ENCODE measurements around the gene NUP155. TPM values are rescaled to one million over a fixed set of nuclear protein-coding genes. Genes with fewer than 3 reads are reported as not detected.

The NUP155 gene
- total RNA-seq, 1 donor from 2014 or later: 66.3 TPM

DNA sequence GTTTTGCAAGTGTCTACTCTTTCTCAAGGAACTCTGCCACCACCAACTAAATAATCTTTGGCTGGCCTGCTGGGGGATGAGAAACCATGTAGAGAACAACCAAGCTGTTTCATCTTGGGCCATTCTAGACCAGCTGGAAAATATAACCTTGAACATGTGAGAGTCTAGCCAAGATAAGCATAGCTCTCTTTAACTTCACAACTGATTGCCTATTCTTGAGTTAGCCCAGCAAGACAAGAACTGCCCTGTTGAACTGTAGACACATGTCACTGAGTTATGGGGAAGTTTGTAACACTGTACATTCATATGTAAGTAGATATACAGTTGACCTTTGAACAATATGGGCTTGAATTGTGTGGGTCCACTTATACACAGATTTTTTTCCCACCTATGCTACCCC is 44.4 kb downstream of the NUP155 start:
- Mint-ChIP-seq H3K27ac (ENCODE audit: unreplicated experiment) (no peak overlapping the region), H3K4me3 (no peak overlapping the region), H3K27me3 (ENCODE audit: low read depth) (no peaks in the 10 kb centered on the region), H3K9me3 (no peaks in the 10 kb centered on the region), H3K36me3 (ENCODE audit: low read depth) (peaks cover 13% of the 10 kb centered on the region), H3K4me1 (no peaks in the 10 kb centered on the region)
- TF ChIP-seq, protein P1, sequence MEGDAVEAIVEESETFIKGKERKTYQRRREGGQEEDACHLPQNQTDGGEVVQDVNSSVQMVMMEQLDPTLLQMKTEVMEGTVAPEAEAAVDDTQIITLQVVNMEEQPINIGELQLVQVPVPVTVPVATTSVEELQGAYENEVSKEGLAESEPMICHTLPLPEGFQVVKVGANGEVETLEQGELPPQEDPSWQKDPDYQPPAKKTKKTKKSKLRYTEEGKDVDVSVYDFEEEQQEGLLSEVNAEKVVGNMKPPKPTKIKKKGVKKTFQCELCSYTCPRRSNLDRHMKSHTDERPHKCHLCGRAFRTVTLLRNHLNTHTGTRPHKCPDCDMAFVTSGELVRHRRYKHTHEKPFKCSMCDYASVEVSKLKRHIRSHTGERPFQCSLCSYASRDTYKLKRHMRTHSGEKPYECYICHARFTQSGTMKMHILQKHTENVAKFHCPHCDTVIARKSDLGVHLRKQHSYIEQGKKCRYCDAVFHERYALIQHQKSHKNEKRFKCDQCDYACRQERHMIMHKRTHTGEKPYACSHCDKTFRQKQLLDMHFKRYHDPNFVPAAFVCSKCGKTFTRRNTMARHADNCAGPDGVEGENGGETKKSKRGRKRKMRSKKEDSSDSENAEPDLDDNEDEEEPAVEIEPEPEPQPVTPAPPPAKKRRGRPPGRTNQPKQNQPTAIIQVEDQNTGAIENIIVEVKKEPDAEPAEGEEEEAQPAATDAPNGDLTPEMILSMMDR (conservative IDR thresholded peaks at IDR 0.05): no peak
- DNase-seq (ENCODE audit: low read depth, low spot score): no peak

GRCh38 chr5:37323607-37324006 is 47.3 kb downstream of the NUP155 start:
- TF ChIP-seq, protein P1 (conservative IDR thresholded peaks at IDR 0.05): no peak
- no peaks in the 10 kb centered on the region for H3K4me1 Mint-ChIP-seq
- no peak overlapping the region for H3K4me3 Mint-ChIP-seq
- H3K36me3 Mint-ChIP-seq (ENCODE audit: low read depth): peaks cover 16% of the 10 kb centered on the region
- no peaks in the 10 kb centered on the region for H3K9me3 Mint-ChIP-seq
- DNase-seq (ENCODE audit: low read depth, low spot score): no peak
- H3K27me3 Mint-ChIP-seq (ENCODE audit: low read depth): no peaks in the 10 kb centered on the region
- no peak overlapping the region for H3K27ac Mint-ChIP-seq (ENCODE audit: unreplicated experiment)

- TF ChIP-seq, protein P1 (conservative IDR thresholded peaks at IDR 0.05): no peak
- Mint-ChIP-seq H3K27ac (ENCODE audit: unreplicated experiment) (no peak overlapping the region), H3K36me3 (ENCODE audit: low read depth) (peaks cover 15% of the 10 kb centered on the region), H3K4me3 (no peak overlapping the region), H3K27me3 (ENCODE audit: low read depth) (no peaks in the 10 kb centered on the region), H3K4me1 (no peaks in the 10 kb centered on the region), H3K9me3 (no peaks in the 10 kb centered on the region)
- no peak for DNase-seq (ENCODE audit: low read depth, low spot score)
These were observed 51.7 kb downstream of the NUP155 start for GRCh38 chr5:37319037-37319782.

DNA sequence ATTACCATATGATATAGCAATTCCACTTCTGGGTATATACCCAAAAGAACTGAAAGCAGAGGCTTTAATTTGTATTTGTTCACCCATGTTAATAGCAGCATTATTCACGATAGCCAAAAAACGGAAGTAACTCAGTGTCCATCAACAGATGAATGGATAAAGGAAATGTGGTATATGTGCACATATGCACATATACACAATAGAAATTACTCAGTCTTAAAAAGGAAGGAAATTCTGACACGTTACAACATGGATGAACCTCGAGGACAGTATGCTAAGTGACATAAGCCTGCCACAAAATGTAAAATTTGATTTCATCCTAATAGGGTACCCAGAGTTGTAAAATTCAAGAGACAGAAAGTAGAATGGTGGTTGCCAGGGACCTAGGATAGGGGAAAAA is 54.9 kb downstream of the NUP155 start:
- H3K4me3 Mint-ChIP-seq: no peak overlapping the region
- H3K36me3 Mint-ChIP-seq (ENCODE audit: low read depth): peaks cover 21% of the 10 kb centered on the region
- H3K9me3 Mint-ChIP-seq: no peaks in the 10 kb centered on the region
- H3K27ac Mint-ChIP-seq (ENCODE audit: unreplicated experiment): no peak overlapping the region
- H3K4me1 Mint-ChIP-seq: no peaks in the 10 kb centered on the region
- DNase-seq (ENCODE audit: low read depth, low spot score): no peak
- no peaks in the 10 kb centered on the region for H3K27me3 Mint-ChIP-seq (ENCODE audit: low read depth)
- TF ChIP-seq, protein P1 (conservative IDR thresholded peaks at IDR 0.05): no peak

DNA sequence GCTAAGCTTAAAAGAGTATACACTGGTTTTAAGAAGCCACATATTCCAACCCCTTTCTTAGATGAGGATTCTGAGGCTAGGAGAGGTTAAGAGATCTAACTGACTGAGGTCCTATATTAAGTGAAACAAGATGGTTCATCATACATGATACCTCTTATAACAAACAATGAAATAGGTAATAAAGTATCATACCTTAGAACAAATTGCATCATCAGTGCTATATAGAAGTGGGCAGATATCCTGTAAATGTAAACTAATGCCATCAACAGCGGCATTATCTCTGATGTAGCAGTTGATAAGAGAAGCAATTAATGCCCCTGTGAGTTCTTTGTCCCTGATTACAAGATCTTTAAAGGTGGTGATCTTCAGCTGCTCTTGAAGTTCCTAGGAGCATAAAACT is 60.5 kb downstream of the NUP155 start:
- H3K36me3 Mint-ChIP-seq (ENCODE audit: low read depth): peaks cover 19% of the 10 kb centered on the region
- no peaks in the 10 kb centered on the region for H3K9me3 Mint-ChIP-seq
- H3K27me3 Mint-ChIP-seq (ENCODE audit: low read depth): no peaks in the 10 kb centered on the region
- no peak overlapping the region for H3K27ac Mint-ChIP-seq (ENCODE audit: unreplicated experiment)
- no peaks in the 10 kb centered on the region for H3K4me1 Mint-ChIP-seq
- no peak overlapping the region for H3K4me3 Mint-ChIP-seq
- TF ChIP-seq, protein P1 (conservative IDR thresholded peaks at IDR 0.05): no peak
- no peak for DNase-seq (ENCODE audit: low read depth, low spot score)
